Transverse colon (tissue), 3 donors: Measurements from ENCODE around the gene SGMS2.

ENCODE experiments used
- CTCF ChIP-seq, 5 experiments: fragments of 200-600 bp in 3 of 5; fragments of 450-650 bp in 2 of 5; sonication (generic) in 3 of 5; IDR thresholded peaks; 1 replicate in 2 of 5; 2 replicates in 3 of 5; pipeline ENCODE4 v1.5.1; 2016 to 2017; ENCODE audit warnings: antibody characterized with exemption in 5 of 5, inconsistent platforms in 3 of 5, mild to moderate bottlenecking in 2 of 5, moderate library complexity in 1 of 5
- POLR2A ChIP-seq: fragments of 450-650 bp; IDR thresholded peaks from one replicate; pipeline ENCODE4 v1.6.1; 2016; ENCODE audit warnings: antibody characterized with exemption, mild to moderate bottlenecking, moderate library complexity

GRCh38 chr4:107951551-107951950 is 126.8 kb downstream of the SGMS2 start:
- TF ChIP-seq CTCF (IDR thresholded peaks at IDR 0.05), result no peak
- TF ChIP-seq POLR2A, result no peak
